HL-60 (cell line): ENCODE results near the gene FGFR2.

Experiments used
- GABPA ChIP-seq: IDR thresholded peaks from 2 replicates; pipeline ENCODE4 v1.6.1; 2012; ENCODE audit warnings: low read depth
- POLR2AphosphoS5 ChIP-seq: IDR thresholded peaks from 2 replicates; pipeline ENCODE4 v1.6.1; 2012; ENCODE audit warnings: low read depth
- SPI1 ChIP-seq: IDR thresholded peaks from 2 replicates; pipeline ENCODE4 v1.6.1; 2012; ENCODE audit warnings: low read depth, mild to moderate bottlenecking, borderline replicate concordance
- TF ChIP-seq, protein P1 (sequence below): IDR thresholded peaks from one replicate; pipeline ENCODE4 v1.5.1; 2011; ENCODE audit warnings: low read length, control low read depth, inconsistent platforms; ENCODE audit not compliant: insufficient read depth
- TF ChIP-seq, protein P2 (sequence below): IDR thresholded peaks from 2 replicates; pipeline ENCODE4 v1.6.1; 2012; ENCODE audit warnings: low read depth; ENCODE audit not compliant: insufficient replicate concordance

DNA sequence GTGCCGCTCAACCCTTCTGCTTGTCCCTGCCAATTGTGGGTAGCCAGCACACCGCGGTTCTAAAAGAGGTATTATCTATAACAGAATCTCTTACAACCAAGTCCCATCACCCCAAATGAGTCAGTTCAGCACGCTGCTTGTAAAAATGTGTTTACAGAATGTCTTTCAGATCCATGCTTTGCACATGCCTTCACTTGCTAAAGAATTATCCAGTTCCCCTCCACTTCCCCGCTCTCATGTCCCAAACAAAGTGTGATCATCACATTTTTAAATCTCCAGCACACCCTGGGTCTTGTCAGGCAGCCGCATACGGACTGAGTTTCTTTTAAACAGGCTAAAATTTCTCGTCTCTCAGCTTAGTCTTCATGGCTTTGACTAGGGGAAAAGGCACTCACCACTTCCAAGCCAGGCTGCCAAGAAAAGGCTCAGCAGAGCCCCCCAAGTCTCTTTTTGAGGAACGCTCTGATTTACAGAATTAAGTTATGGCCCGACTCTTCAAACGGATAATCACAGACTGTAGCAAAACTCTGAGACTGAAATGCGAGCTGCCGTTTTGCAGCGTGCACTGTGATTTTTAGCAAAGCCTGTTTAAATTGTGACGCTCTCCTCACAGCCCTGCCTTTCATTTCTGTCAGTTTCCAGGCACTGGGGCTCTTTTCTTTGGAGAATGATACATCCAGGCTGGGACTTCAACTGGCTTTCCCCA lies 29.8 kb upstream of the FGFR2 start:
- TF ChIP-seq, protein P1, sequence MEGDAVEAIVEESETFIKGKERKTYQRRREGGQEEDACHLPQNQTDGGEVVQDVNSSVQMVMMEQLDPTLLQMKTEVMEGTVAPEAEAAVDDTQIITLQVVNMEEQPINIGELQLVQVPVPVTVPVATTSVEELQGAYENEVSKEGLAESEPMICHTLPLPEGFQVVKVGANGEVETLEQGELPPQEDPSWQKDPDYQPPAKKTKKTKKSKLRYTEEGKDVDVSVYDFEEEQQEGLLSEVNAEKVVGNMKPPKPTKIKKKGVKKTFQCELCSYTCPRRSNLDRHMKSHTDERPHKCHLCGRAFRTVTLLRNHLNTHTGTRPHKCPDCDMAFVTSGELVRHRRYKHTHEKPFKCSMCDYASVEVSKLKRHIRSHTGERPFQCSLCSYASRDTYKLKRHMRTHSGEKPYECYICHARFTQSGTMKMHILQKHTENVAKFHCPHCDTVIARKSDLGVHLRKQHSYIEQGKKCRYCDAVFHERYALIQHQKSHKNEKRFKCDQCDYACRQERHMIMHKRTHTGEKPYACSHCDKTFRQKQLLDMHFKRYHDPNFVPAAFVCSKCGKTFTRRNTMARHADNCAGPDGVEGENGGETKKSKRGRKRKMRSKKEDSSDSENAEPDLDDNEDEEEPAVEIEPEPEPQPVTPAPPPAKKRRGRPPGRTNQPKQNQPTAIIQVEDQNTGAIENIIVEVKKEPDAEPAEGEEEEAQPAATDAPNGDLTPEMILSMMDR, result no peak
- TF ChIP-seq, protein P2, sequence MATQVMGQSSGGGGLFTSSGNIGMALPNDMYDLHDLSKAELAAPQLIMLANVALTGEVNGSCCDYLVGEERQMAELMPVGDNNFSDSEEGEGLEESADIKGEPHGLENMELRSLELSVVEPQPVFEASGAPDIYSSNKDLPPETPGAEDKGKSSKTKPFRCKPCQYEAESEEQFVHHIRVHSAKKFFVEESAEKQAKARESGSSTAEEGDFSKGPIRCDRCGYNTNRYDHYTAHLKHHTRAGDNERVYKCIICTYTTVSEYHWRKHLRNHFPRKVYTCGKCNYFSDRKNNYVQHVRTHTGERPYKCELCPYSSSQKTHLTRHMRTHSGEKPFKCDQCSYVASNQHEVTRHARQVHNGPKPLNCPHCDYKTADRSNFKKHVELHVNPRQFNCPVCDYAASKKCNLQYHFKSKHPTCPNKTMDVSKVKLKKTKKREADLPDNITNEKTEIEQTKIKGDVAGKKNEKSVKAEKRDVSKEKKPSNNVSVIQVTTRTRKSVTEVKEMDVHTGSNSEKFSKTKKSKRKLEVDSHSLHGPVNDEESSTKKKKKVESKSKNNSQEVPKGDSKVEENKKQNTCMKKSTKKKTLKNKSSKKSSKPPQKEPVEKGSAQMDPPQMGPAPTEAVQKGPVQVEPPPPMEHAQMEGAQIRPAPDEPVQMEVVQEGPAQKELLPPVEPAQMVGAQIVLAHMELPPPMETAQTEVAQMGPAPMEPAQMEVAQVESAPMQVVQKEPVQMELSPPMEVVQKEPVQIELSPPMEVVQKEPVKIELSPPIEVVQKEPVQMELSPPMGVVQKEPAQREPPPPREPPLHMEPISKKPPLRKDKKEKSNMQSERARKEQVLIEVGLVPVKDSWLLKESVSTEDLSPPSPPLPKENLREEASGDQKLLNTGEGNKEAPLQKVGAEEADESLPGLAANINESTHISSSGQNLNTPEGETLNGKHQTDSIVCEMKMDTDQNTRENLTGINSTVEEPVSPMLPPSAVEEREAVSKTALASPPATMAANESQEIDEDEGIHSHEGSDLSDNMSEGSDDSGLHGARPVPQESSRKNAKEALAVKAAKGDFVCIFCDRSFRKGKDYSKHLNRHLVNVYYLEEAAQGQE, result no peak
- TF ChIP-seq POLR2AphosphoS5, result no peak
- TF ChIP-seq GABPA, result no peak
- TF ChIP-seq SPI1, result no peak
